Measurements from ENCODE around the gene CMSS1.

Gene CMSS1

DNA sequence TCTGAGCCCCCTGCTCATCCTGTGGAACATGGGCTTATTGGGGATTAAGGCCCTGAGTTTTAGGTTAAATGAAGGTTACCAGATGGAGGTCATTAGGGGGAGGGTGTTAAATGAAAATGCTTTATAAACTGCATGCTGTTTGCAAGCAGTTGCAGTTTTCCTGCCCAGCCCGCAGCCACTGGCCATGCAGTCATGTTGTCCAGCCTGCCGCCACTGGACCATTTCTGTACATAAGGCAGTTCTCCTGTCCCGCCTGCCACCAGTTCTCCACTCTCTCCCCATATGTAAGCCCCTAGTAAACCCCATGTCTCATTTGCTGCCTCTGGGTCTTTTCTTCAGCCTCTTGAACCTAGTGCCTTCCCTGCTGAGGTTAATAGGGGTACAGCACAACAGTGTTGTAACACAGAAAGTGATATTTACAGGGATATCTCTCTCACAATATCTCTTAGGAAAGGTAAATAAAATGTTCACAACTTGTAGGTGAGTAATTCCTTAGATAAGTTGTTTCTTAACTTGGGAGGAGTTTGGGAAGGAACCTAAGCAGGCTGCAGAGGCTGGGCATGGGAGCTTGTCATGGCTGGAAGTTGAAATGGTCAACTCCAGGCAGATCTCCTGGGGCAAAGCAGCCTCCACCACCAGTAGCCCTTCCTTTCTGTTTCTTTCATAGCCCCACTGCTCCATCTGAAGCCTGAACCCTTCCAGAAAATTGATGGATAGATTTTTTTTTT lies 148.2 kb downstream of the CMSS1 start:
- no peak for FAIRE-seq

GRCh38 chr3:99966662-99967416 lies 149.2 kb downstream of the CMSS1 start:
- FAIRE-seq, result no peak

- FAIRE-seq, result no peak
Observed at GRCh38 chr3:99967796-99968195, 150.1 kb downstream of the CMSS1 start.

GRCh38 chr3:99969136-99969535 lies 151.5 kb downstream of the CMSS1 start:
- no peak for FAIRE-seq

DNA sequence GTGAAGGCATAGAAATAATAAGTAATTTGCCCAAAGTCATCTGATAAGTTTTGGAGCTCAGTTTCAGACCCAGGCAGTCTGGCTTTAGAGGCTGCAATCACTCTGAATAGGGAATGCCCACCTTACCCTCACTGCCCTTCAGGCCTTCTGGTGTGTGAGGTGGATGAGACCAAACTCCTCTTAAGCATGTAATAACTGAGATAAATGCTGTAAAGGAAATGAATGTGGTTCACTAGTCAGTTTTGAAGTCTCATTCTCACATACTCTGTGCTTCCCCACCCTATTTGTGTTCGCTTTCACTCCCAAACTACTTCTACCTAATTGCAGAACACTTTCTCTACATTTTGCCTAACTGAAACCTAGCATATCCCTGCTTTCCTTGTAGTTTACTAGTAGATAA lies 152.5 kb downstream of the CMSS1 start:
- no peak for FAIRE-seq

DNA sequence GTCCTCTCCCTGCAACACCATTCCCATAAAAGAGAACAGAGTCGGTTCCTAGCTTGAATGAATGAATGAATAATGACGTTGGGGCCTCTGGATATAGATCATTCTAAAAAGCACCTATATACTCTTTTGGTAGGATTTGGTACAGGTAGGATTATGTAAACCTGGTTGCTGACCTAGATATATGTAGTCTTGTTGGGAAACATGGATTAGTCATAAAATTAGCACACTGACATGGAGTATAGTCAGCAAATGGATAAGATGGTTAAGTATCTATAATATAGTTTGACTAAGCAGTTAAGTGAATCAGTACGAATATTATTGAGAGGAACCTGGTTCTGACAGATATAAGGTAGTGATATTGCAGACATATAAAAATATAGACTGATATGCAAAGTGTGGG lies 154.1 kb downstream of the CMSS1 start:
- FAIRE-seq, result no peak

GRCh38 chr3:99972380-99973104 lies 154.9 kb downstream of the CMSS1 start:
- FAIRE-seq, result no peak

GRCh38 chr3:99974989-99975388 lies 157.3 kb downstream of the CMSS1 start:
- no peak for FAIRE-seq

- FAIRE-seq, result no peak
Observed at GRCh38 chr3:99976584-99976983, 158.9 kb downstream of the CMSS1 start.

DNA sequence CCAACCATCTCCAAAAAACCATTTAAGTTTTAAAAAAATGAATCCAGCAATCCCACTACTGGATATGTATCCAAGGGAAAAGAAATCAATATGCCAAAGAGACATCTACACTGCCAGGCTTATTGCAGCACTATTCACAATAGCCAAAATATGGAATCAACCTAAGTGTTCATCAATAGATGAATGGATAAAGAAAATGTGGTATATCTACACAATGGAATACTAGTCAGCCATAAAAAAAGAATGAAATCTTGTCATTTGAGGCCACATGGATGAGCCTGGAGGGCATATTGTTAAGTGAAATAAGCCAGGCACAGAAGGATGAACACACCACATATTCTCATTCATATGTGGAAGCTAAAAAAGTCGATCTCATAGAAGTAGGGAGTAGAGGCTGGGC lies 160.6 kb downstream of the CMSS1 start:
- no peak for FAIRE-seq

GRCh38 chr3:99980606-99981005 lies 162.9 kb downstream of the CMSS1 start:
- no peak for FAIRE-seq

DNA sequence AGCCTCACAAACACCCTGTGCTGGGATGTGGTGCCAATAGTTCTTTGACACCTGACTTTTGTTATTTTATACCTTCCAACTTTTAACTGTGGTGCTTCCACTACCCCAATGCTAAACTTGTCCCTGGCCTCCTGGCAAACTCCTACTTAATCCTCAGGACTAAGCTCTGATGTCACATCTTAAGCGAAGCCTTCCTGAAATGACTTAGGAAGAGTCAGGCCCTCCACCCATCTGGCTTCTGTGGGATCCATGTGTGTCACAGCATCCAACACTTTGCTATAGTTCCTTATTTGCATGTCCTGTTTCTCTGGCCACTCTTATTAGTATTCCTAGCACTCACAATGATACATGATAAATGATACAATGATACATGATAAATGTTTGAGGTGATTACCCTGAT lies 163.5 kb downstream of the CMSS1 start:
- no peak for FAIRE-seq

GRCh38 chr3:99982650-99983049 lies 165.0 kb downstream of the CMSS1 start:
- FAIRE-seq, result no peak

DNA sequence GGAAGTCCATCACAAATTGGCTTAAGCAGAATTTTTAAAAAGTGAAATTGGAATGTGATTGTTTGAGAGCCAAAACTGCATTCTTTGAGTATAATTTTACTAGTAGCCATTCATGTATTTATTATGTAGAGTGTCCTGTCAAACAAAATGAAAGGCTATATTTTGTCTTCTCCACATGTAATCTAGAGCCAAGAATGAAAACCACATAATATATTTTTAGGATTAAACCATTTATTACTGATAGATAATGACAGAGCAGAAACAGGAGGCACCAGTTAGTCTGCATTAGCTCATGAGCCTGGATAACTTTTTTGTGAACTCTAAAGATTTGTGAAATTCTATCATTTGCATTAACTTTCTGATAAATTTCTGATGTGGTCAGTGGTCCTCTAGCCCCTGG lies 166.5 kb downstream of the CMSS1 start:
- FAIRE-seq, result no peak

- FAIRE-seq, result no peak
Observed at GRCh38 chr3:99984668-99985067, 167.0 kb downstream of the CMSS1 start.

- FAIRE-seq, result no peak
Observed at GRCh38 chr3:99990179-99990578, 172.5 kb downstream of the CMSS1 start.

GRCh38 chr3:99997293-99997692 lies 179.6 kb downstream of the CMSS1 start:
- no peak for FAIRE-seq

DNA sequence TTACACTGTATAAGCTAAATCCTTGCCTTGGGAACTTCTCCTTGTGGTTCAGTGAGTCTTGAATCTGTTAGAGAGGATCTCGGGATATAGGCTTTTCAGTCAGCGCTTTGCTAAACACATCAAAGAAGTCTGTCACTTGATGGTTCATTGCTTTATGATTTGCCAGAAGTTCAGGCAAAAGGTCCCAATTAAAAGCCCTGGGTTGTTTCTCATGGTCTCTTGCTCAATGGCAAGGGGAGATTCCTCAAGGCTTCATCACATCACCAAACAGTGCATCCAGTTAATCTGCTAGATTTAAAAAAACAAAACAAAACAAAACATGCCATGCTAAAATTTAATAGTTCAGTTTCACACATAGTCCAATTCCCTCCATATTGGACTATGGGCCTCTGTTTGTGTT lies 181.9 kb downstream of the CMSS1 start:
- no peak for FAIRE-seq

- no peak for FAIRE-seq
Observed at GRCh38 chr3:100001083-100001482, 183.4 kb downstream of the CMSS1 start.

DNA sequence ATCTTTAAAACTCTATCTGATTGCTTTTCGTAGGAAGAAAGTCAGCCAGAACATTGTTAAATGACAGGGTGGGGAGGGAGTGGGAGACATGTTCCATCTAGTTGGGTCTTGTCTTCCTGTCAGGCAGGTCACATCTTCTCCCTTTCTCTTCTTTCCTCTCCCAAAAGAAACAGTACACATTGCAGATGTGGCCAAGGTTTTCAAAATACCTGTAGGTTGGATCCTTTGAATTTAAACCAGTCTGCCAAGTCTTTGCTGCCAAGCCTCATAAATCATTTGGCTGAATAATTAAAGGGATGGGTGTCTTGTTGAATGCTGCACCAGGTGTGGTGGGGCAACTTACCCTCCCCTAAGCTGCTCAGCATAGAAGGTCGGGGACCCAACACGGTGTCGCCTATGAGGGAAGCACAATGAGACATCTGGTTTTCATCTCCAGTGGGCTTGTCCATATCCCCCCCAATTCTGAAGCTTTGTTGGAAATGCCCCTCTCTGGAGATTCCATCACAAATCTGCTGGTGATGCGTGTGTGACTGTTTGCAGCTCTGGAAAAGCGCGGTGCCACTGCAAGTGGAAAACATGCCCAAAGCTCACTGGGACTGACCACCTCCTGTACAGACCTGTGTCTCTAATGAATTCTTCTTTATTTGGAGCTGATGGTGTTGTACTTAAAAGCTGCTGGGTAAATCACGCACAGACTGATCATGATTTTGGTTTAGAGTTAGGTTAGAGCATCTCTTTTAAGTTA lies 184.0 kb downstream of the CMSS1 start:
- FAIRE-seq, result no peak

GRCh38 chr3:100002599-100003350 lies 185.1 kb downstream of the CMSS1 start:
- FAIRE-seq, result no peak

All from G401.6 (cell line).